Measurements from ENCODE around the gene ARHGEF16. TPM values are rescaled to one million over a fixed set of nuclear protein-coding genes. Genes with fewer than 3 reads are reported as not detected.
A peak's percentile ranks its signal among the peaks of the same experiment; 100 is the strongest.

Gene ARHGEF16
- total RNA-seq, 1 donor from 2014 or later: not detected

DNA sequence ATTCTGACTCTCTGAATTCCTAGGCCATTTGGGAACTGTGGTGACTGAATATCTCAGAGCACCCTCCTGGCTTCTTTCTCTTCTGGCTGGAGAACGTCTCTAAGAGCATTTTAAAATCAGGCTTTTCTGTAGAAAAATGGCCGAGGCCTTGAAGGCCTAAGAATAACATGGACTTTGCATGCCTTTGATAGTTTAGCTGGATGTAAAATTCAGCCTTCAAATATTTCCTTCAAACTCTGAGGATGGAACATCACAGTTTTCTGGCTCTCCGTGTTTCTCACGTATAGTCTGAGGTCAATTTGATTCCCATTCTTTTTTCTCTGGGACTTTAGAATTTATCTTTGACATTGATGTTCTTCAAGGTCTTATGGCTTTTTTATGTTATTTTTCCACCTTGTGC is 34.0 kb downstream of the ARHGEF16 start:
- TF ChIP-seq, protein P1, sequence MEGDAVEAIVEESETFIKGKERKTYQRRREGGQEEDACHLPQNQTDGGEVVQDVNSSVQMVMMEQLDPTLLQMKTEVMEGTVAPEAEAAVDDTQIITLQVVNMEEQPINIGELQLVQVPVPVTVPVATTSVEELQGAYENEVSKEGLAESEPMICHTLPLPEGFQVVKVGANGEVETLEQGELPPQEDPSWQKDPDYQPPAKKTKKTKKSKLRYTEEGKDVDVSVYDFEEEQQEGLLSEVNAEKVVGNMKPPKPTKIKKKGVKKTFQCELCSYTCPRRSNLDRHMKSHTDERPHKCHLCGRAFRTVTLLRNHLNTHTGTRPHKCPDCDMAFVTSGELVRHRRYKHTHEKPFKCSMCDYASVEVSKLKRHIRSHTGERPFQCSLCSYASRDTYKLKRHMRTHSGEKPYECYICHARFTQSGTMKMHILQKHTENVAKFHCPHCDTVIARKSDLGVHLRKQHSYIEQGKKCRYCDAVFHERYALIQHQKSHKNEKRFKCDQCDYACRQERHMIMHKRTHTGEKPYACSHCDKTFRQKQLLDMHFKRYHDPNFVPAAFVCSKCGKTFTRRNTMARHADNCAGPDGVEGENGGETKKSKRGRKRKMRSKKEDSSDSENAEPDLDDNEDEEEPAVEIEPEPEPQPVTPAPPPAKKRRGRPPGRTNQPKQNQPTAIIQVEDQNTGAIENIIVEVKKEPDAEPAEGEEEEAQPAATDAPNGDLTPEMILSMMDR (IDR thresholded peaks at IDR 0.05): no peak
- peaks cover 23 to 40% of the 10 kb centered on the region in 2 donors for H3K9me3 ChIP-seq
- H3K4me1 ChIP-seq: no peaks in the 10 kb centered on the region
- DNase-seq (ENCODE audit: low spot score in 2 of 2): no peak
- no peak overlapping the region for H3K27ac ChIP-seq
- H3K36me3 ChIP-seq: peaks cover 25 to 36% of the 10 kb centered on the region in 2 donors
- intact Hi-C loops (cut with DNase I): no loop called here
- H3K27me3 ChIP-seq: no peaks in the 10 kb centered on the region
- H3K4me3 ChIP-seq: no peak overlapping the region

DNA sequence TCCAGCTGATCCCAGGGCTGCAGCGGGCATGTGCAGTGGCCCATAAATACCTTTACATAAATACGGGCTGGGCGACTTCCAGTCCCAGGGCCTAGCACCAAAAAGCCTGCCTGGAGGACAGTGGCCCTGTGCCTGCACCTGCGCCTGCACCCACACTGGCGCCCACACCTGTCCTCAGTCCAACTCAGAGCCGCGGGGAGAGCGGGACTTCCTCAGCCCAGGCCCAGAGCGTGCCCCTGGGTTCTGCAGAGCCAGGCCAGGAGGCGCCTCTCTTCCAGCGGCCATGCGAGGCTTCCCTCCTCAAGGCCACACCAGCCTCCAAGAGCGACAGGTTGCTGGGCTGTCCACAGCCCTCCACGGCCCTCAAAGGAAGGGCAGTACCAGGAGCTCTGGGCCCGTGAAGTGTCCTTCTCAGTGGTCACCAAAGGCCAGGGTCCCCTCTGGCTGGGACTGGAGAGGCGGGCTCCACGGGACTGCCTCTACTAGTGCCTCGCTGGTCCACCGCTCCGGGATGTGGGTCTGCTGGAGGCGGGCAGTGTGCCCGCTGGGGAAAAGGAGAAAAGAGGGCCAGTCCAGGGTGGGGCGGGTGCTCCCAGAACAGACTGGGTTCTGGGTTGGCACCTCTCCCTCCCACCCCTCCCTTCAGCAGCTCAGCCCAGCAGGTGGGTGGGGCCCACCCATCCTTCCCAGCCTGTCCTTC is 35.7 kb downstream of the ARHGEF16 start:
- no peak overlapping the region for H3K4me3 ChIP-seq
- peaks cover 30 to 48% of the 10 kb centered on the region in 2 donors for H3K36me3 ChIP-seq
- TF ChIP-seq, protein P1 (IDR thresholded peaks at IDR 0.05): no peak
- no peak overlapping the region for H3K27ac ChIP-seq
- H3K27me3 ChIP-seq: no peaks in the 10 kb centered on the region
- intact Hi-C loops (cut with DNase I): loop anchor here (5.0 kb wide), 1 partner anchor 62 kb away; no protein-coding TSS in a partner anchor
- no peak for DNase-seq (ENCODE audit: low spot score in 2 of 2)
- no peaks in the 10 kb centered on the region for H3K4me1 ChIP-seq
- H3K9me3 ChIP-seq: peaks cover 13 to 25% of the 10 kb centered on the region in 2 donors

DNA sequence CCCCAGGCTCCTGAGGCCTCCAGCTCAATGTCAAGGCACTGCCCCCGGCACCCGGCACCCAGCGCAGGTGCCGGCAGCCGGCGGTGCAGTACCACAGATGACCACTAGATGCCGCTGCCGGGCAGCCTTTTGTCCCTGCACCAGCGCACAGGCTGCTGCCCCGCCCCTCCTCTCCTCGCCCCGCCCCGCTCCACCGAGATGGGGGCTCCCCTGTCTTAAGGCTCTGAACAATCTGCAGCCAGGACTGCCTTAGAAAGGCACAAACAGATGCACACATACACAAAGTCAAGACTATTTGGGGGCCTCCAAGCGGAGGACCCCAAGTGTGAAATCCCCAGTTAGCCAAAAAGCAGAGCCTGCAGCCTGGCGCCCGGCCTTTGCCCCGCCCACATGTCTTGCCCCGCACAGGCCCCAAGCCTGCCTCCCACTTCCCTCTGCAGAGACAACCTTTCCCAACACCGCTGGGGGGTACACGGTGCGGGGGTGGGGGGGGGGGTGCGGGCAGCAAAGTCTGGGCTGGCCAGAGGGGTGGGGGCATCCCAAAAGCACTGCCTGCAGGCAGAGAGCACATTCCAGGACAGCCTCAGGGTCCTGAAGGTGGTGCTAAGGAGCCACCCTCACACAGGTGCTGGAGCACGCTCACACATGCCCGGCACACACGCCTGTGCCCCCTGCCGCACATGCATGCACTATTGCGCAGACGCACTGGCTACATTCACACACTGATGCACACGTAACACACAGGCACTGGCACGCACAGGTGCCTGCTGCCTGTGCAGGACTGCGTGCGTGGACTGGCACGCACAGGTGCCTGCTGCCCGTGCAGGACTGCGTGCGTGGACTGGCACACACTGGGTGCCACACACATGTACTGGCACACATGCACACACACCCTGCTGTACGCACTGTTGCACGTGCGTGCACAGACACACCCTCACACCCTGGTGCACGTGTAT is 37.1 kb downstream of the ARHGEF16 start:
- no peak overlapping the region for H3K4me3 ChIP-seq
- peaks cover 42 to 61% of the 10 kb centered on the region in 2 donors for H3K36me3 ChIP-seq
- no peaks in the 10 kb centered on the region for H3K4me1 ChIP-seq
- H3K27me3 ChIP-seq: no peaks in the 10 kb centered on the region
- H3K9me3 ChIP-seq: peaks cover 12% of the 10 kb centered on the region in 2 donors
- intact Hi-C loops (cut with DNase I): loop anchor here (1.0 to 5.0 kb wide), 2 partner anchors 61 to 128 kb away; no protein-coding TSS in a partner anchor
- TF ChIP-seq, protein P1 (IDR thresholded peaks at IDR 0.05): peak; percentile 95 to 100 (median 100)
- H3K27ac ChIP-seq: no peak overlapping the region
- peak in 1 of 2 donors; percentile 75 for DNase-seq (ENCODE audit: low spot score in 2 of 2)

DNA sequence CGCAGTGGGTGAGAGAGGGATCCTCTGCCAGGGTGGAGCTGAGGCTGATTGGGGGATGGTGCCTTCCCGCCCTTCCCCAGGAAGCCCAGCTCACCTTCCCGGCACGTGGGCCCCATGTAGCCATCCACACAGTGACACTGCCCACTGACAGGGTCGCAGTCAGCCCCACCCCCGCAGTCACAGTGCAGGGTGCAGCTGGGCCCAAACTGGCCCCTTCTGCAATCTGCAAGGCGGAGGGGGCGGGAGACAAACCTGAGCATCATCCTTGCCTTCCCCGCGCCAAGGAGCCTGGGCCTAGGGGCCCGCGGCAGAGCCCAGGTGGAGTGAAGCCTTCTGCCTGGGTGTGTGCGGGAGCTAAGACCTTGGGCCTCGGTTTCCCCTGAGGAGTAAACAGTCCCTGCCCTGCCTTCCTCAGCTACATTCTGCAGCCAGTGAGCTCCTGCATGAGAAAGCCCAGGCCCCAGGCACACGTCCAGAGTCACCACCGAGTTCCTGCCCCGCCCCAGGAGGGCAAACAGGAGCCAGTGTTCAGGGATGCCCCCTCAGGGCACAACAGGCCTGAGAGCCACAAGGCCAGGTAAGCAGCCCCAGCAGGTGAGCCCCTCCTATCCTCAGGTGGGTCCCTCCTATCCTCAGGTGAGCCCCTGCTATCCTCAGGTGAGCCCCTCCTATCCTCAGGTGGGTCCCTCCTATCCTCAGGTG is 38.2 kb downstream of the ARHGEF16 start:
- H3K9me3 ChIP-seq: peaks cover 12% of the 10 kb centered on the region in 2 donors
- intact Hi-C loops (cut with DNase I): loop anchor here (5.0 kb wide), 1 partner anchor 60 kb away; no protein-coding TSS in a partner anchor
- H3K4me3 ChIP-seq: no peak overlapping the region
- TF ChIP-seq, protein P1 (IDR thresholded peaks at IDR 0.05): no peak
- no peak for DNase-seq (ENCODE audit: low spot score in 2 of 2)
- H3K36me3 ChIP-seq: peaks cover 47 to 72% of the 10 kb centered on the region in 2 donors
- no peak overlapping the region for H3K27ac ChIP-seq
- no peaks in the 10 kb centered on the region for H3K4me1 ChIP-seq
- H3K27me3 ChIP-seq: no peaks in the 10 kb centered on the region
